NCI-H510A (cell line): ENCODE measurements around the gene MEIOB.

ENCODE experiments used
- DNase-seq: peaks from one replicate; lab custom pipeline; 2025; lab: John Stamatoyannopoulos, UW

Gene MEIOB

DNA sequence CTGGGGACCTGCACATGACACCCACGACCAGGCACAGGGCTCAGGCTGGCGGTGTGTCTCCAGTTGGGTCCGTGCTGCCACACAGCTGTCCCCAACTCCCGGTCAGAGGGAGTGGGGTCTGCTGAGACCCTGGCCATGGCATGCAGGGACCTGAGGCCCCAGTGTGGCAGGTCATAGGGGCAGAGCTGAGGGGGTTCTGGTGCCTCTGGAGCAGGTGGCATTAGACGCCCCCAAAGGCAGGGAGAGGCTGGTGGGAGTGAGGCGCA is 85.0 kb downstream of the MEIOB start:
- DNase-seq: no peak

DNA sequence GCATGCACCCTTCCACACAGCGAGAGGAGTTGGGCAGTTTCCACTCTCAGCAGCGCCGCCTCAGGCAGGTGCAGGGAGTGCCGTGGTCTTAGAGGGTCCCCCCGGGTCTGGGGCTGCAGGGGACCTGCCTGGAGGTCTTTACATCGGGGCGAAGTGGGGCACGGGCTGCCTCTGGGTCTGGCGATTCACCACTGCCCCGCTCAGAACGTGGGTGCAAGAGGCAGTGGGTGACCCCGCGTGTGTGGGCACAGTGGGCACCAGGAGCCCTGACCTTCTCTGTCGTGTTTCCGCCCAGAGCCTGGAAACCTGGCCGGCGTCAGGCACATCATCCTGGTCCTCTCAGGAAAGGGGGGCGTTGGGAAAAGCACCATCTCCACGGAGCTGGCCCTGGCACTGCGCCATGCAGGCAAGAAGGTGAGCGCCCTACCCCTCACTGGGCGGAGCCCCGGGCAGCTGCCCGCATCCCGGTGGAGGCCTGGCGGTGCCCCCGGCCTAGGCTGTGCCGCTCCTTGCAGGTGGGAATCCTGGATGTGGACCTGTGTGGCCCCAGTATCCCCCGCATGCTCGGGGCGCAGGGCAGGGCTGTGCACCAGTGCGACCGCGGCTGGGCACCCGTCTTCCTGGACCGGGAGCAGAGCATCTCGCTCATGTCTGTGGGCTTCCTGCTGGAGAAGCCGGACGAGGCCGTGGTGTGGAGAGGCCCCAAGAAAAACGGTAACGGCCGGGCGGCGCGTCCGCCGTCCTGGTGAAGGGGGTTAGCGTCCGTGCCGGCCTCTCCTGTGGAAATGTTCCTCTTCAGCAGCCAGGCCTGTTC is 85.5 kb downstream of the MEIOB start:
- no peak for DNase-seq

DNA sequence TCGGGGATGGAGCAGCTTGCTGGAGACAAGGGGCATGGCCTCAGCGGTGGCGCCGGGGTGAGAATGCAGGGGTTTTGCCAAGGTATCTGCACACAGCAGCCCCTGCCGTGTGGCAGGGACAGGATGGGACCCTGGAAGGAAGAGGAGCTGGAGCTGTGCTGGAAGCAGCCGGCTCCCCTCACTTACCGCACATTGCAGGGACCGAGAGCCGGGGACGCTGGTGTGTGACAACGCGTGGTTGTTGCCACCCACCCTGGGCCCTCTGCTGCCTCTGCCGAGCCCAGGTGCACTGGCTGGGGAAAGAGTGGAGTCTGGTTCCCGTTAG is 86.2 kb downstream of the MEIOB start:
- no peak for DNase-seq

DNA sequence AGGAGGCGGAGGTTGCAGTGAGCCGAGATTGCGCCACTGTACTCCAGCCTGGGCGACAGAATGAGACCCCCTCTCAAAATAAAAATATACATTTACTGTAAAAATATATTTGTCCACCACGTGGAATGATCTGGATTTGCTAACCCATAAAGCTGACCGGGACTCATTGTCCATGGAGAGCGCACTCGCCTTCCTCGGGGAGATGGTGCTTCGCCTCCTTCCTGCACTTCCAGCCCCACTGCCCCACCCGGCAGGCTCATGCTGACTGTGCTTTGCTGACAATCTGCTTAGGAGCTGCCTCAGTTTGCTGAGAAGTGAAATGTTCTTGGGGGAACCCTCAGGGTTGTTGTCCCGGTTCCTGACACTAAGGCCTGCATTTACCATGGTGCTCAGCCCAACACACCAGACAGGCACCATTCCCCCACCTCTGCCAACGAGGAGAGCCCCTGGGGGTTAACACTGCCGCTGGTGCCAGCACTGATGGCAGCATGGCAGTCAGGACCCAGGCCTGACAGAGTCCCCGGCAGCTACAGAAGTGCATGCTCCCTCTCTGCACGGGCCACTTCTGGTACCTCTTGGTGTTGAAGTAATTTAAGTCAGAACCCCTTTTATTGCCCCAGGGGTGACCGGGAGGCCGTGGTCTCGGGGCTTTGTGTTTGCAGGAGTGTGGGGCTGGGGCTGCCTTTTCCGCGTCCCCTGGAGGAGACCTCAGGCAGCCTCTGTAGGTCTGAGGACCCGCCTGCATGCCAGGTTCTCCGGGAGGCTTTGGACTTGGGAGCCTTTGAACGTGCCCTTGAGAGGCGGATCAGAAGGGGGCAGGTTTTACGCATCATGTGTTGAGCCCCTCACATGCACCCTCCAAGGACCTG is 86.8 kb downstream of the MEIOB start:
- no peak for DNase-seq
